Type B pancreatic cell (in vitro differentiated cells): ENCODE measurements around the gene YIF1A. TPM values are rescaled to one million over a fixed set of nuclear protein-coding genes. Genes with fewer than 3 reads are reported as not detected.

Experiments
- DNase-seq: peaks from one replicate; pipeline ENCODE4 v3.0.0; 2021; ENCODE audit warnings: mixed read lengths; ENCODE audit not compliant: unreplicated experiment; ENCODE audit errors: extremely low spot score
- H3K27ac Mint-ChIP-seq: 2 replicates; pipeline ENCODE4 v1.8.0; 2021; ENCODE audit warnings: mild to moderate bottlenecking, mixed read lengths
- H3K27me3 Mint-ChIP-seq: 2 replicates; pipeline ENCODE4 v1.8.0; 2021; ENCODE audit warnings: mixed read lengths
- H3K36me3 Mint-ChIP-seq: 2 replicates; pipeline ENCODE4 v1.8.0; 2021; ENCODE audit warnings: mixed read lengths
- H3K4me1 Mint-ChIP-seq: one replicate; pipeline ENCODE4 v1.8.0; 2021; ENCODE audit warnings: mixed read lengths; ENCODE audit not compliant: unreplicated experiment
- H3K4me3 Mint-ChIP-seq: 2 replicates; pipeline ENCODE4 v1.8.0; 2021; ENCODE audit warnings: mild to moderate bottlenecking, mixed read lengths
- H3K9me3 Mint-ChIP-seq: 2 replicates; pipeline ENCODE4 v1.8.0; 2021; ENCODE audit warnings: mixed read lengths
- total RNA-seq: library from RNA; stranded (reverse); gene quantifications from 2 replicates; pipeline ENCODE4 v1.2.1, GENCODE V29; 2021; ENCODE audit warnings: low replicate concordance
- TF ChIP-seq, protein P1 (sequence below): fragments of 200-600 bp; sonication (generic); conservative IDR thresholded peaks from 2 replicates; pipeline ENCODE4 v1.5.0; 2021; ENCODE audit warnings: antibody characterized with exemption, mild to moderate bottlenecking

Gene YIF1A
- total RNA-seq, 1 donor from 2014 or later = 87.0 TPM

DNA sequence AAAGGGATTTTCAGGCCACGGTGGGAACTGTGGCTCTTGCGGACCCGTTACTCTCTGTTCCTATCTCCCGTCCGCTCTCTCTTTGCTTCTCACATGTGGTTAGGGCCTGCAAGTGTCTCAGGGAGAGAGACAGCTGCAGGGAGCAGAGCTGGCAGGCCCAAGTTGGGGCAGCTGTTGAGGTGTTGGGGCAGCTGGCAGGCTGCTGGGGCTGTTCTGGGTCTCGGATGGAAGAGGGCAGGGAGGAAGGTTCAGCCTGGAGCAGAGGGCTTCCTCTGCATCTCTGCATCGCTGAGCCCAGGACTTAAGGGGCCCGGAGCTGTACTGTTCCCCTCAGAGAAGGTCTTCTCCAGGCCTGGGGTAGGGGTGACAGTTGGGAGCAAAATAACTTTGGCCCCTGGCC, 13.5 kb downstream of the YIF1A start:
- Mint-ChIP-seq H3K27me3 (no peaks in the 10 kb centered on the region), H3K4me3 (no peak overlapping the region), H3K4me1 (peaks cover 12% of the 10 kb centered on the region), H3K36me3 (peaks cover 5% of the 10 kb centered on the region), H3K27ac (no peak overlapping the region), H3K9me3 (no peaks in the 10 kb centered on the region)
- TF ChIP-seq, protein P1, sequence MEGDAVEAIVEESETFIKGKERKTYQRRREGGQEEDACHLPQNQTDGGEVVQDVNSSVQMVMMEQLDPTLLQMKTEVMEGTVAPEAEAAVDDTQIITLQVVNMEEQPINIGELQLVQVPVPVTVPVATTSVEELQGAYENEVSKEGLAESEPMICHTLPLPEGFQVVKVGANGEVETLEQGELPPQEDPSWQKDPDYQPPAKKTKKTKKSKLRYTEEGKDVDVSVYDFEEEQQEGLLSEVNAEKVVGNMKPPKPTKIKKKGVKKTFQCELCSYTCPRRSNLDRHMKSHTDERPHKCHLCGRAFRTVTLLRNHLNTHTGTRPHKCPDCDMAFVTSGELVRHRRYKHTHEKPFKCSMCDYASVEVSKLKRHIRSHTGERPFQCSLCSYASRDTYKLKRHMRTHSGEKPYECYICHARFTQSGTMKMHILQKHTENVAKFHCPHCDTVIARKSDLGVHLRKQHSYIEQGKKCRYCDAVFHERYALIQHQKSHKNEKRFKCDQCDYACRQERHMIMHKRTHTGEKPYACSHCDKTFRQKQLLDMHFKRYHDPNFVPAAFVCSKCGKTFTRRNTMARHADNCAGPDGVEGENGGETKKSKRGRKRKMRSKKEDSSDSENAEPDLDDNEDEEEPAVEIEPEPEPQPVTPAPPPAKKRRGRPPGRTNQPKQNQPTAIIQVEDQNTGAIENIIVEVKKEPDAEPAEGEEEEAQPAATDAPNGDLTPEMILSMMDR = no peak
- DNase-seq = no peak

GRCh38 chr11:66274219-66274618, 14.7 kb downstream of the YIF1A start:
- Mint-ChIP-seq H3K4me1 (peaks cover 10% of the 10 kb centered on the region), H3K9me3 (no peaks in the 10 kb centered on the region), H3K27me3 (no peaks in the 10 kb centered on the region), H3K4me3 (no peak overlapping the region), H3K27ac (no peak overlapping the region), H3K36me3 (peaks cover 5% of the 10 kb centered on the region)
- no peak for DNase-seq
- TF ChIP-seq, protein P1 = no peak

GRCh38 chr11:66272596-66272995, 16.3 kb downstream of the YIF1A start:
- Mint-ChIP-seq H3K27ac (no peak overlapping the region), H3K4me3 (no peak overlapping the region), H3K27me3 (no peaks in the 10 kb centered on the region), H3K9me3 (no peaks in the 10 kb centered on the region), H3K4me1 (peaks cover 4% of the 10 kb centered on the region), H3K36me3 (peaks cover 5% of the 10 kb centered on the region)
- DNase-seq = no peak
- TF ChIP-seq, protein P1 = no peak

DNA sequence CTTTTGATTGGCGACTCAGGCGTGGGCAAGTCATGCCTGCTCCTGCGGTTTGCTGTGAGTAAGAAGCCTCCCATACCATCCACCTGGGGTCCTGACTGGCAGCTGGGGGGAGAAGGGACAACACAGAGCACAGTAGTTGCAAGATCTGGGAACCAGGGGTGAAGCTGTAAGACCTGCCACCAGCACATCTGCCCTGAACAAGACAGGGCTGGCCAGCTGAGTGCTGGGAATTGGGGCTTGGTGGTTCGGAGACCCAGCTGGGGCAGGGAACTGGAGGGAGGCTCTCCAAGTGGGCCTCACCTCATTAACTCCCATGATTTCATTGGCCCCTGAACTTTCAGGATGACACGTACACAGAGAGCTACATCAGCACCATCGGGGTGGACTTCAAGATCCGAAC, 17.1 kb downstream of the YIF1A start:
- Mint-ChIP-seq H3K27me3 (no peaks in the 10 kb centered on the region), H3K27ac (no peak overlapping the region), H3K36me3 (peaks cover 5% of the 10 kb centered on the region), H3K4me3 (no peak overlapping the region), H3K9me3 (no peaks in the 10 kb centered on the region), H3K4me1 (peaks cover 10% of the 10 kb centered on the region)
- DNase-seq = no peak
- TF ChIP-seq, protein P1 = no peak

GRCh38 chr11:66268952-66269905, 19.7 kb downstream of the YIF1A start:
- no peak for DNase-seq

More at GRCh38 chr11:66268952-66269905, 19.7 kb downstream of the YIF1A start:
- Mint-ChIP-seq H3K9me3 (no peaks in the 10 kb centered on the region), H3K27me3 (no peaks in the 10 kb centered on the region), H3K27ac (peak overlapping the region; percentile 92), H3K4me1 (peaks cover 10% of the 10 kb centered on the region), H3K4me3 (peak overlapping the region; percentile 97), H3K36me3 (peaks cover 5% of the 10 kb centered on the region)
- TF ChIP-seq, protein P1 = peak; percentile 50
